GM12874 (cell line): ENCODE data around the gene ADTRP.

Experiments used
- CTCF ChIP-seq: IDR thresholded peaks from 2 replicates; pipeline ENCODE4 v1.5.1; 2011; ENCODE audit warnings: low read depth, mild to moderate bottlenecking, control low read depth, low read length, moderate library complexity; ENCODE audit not compliant: insufficient read depth

ADTRP gene

GRCh38 chr6:11672669-11673068, 105.9 kb downstream of the ADTRP start:
- TF ChIP-seq CTCF: no peak

GRCh38 chr6:11672256-11672655, 106.3 kb downstream of the ADTRP start:
- no peak for TF ChIP-seq CTCF

GRCh38 chr6:11669696-11670095, 108.9 kb downstream of the ADTRP start:
- TF ChIP-seq CTCF: no peak

GRCh38 chr6:11668455-11668854, 110.1 kb downstream of the ADTRP start:
- TF ChIP-seq CTCF: no peak

- no peak for TF ChIP-seq CTCF
Measured at GRCh38 chr6:11667876-11668275, 110.7 kb downstream of the ADTRP start.

GRCh38 chr6:11665604-11666326, 112.8 kb downstream of the ADTRP start:
- TF ChIP-seq CTCF: no peak
